Uterus (tissue), 2 donors: ENCODE data around the gene PEX3.

ENCODE experiments used
- POLR2A ChIP-seq, 2 donors: fragments of 450-650 bp; IDR thresholded peaks; one replicate each; pipeline ENCODE4 v1.6.1; 2016; ENCODE audit warnings: antibody characterized with exemption in 2 of 2, mild to moderate bottlenecking in 1 of 2, moderate library complexity in 1 of 2
- TF ChIP-seq, protein P1 (sequence below), 4 experiments: fragments of 200-600 bp in 2 of 4; fragments of 450-650 bp in 2 of 4; sonication (generic) in 2 of 4; IDR thresholded peaks; one replicate each; pipeline ENCODE4 v1.5.1; 2016 to 2019; ENCODE audit warnings: antibody characterized with exemption in 4 of 4, mild to moderate bottlenecking in 2 of 4, moderate library complexity in 1 of 4

DNA sequence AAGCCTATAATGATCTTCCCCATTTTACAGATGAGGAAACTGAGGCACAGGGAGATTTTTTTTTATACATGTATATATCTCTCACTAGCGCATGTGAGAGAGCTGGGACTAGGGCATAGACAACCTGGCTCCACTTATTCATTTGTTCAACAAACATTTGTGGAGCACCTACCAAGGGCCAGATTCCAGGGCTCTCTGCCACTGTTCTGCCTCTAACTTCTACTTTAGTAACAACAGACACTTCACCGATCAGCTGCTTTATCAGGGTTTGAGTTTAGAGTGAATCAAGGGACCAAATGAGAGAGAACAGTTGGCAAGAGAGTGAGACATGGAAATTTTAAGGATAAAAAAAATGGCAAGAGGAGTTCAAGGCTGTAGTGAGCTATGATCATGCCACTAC, 7.5 kb upstream of the PEX3 start:
- TF ChIP-seq, protein P1, sequence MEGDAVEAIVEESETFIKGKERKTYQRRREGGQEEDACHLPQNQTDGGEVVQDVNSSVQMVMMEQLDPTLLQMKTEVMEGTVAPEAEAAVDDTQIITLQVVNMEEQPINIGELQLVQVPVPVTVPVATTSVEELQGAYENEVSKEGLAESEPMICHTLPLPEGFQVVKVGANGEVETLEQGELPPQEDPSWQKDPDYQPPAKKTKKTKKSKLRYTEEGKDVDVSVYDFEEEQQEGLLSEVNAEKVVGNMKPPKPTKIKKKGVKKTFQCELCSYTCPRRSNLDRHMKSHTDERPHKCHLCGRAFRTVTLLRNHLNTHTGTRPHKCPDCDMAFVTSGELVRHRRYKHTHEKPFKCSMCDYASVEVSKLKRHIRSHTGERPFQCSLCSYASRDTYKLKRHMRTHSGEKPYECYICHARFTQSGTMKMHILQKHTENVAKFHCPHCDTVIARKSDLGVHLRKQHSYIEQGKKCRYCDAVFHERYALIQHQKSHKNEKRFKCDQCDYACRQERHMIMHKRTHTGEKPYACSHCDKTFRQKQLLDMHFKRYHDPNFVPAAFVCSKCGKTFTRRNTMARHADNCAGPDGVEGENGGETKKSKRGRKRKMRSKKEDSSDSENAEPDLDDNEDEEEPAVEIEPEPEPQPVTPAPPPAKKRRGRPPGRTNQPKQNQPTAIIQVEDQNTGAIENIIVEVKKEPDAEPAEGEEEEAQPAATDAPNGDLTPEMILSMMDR (IDR thresholded peaks at IDR 0.05) = no peak
- no peak for TF ChIP-seq POLR2A (IDR thresholded peaks at IDR 0.05)
